OCI-LY1 (cell line): ENCODE measurements around the gene DUSP9.

Experiments used
- H2AFZ ChIP-seq: fragments of 200-600 bp; sonication (generic), shearing (Covaris generic); 2 replicates; pipeline ENCODE4 v1.6.0; 2014; ENCODE audit warnings: antibody characterized with exemption, mild to moderate bottlenecking, low read length
- H3F3A ChIP-seq: fragments of 200-600 bp; sonication (generic), shearing (Covaris generic); 2 replicates; pipeline ENCODE4 v1.6.0; 2014; ENCODE audit warnings: mild to moderate bottlenecking, antibody characterized with exemption, low read length, moderate library complexity; ENCODE audit not compliant: insufficient read depth
- H3K27ac ChIP-seq: fragments of 200-600 bp; sonication (generic); 2 replicates; pipeline ENCODE4 v1.5.1; 2014; ENCODE audit warnings: low read length, mixed run types, mild to moderate bottlenecking, low read depth; ENCODE audit not compliant: poor library complexity, severe bottlenecking
- H3K27me3 ChIP-seq: fragments of 200-600 bp; sonication (generic); 2 replicates; pipeline ENCODE4 v1.6.0; 2014; ENCODE audit warnings: antibody characterized with exemption, mild to moderate bottlenecking, low read length, moderate library complexity; ENCODE audit not compliant: insufficient read depth
- H3K36me3 ChIP-seq: fragments of 200-600 bp; sonication (generic); 2 replicates; pipeline ENCODE4 v1.6.1; 2014; ENCODE audit warnings: mild to moderate bottlenecking, antibody characterized with exemption, low read length, moderate library complexity, mixed read lengths; ENCODE audit not compliant: insufficient read depth
- H3K4me1 ChIP-seq: fragments of 200-600 bp; sonication (generic); 2 replicates; pipeline ENCODE4 v1.5.1; 2014; ENCODE audit warnings: mild to moderate bottlenecking, low read length, moderate library complexity; ENCODE audit not compliant: insufficient read depth, severe bottlenecking
- H3K4me2 ChIP-seq: fragments of 200-600 bp; sonication (generic), shearing (Covaris generic); 2 replicates; pipeline ENCODE4 v1.6.1; 2014; ENCODE audit warnings: low read length
- H3K4me3 ChIP-seq: fragments of 200-600 bp; sonication (generic); 2 replicates; pipeline ENCODE4 v1.5.1; 2014; ENCODE audit warnings: low read length, low read depth, mild to moderate bottlenecking, mixed read lengths; ENCODE audit not compliant: poor library complexity, severe bottlenecking
- H3K79me2 ChIP-seq: fragments of 200-600 bp; shearing (Covaris generic); 2 replicates; pipeline ENCODE4 v1.6.1; 2016; ENCODE audit warnings: mixed run types, low read length, mixed read lengths; ENCODE audit not compliant: insufficient read depth
- H3K9ac ChIP-seq: fragments of 200-600 bp; sonication (generic), shearing (Covaris generic); 2 replicates; pipeline ENCODE4 v1.6.1; 2014; ENCODE audit warnings: mild to moderate bottlenecking, low read length, mixed read lengths
- H3K9me2 ChIP-seq: fragments of 200-600 bp; sonication (generic), shearing (Covaris generic); 2 replicates; pipeline ENCODE4 v1.6.1; 2014; ENCODE audit warnings: low read depth, mild to moderate bottlenecking, low read length, mixed read lengths
- H3K9me3 ChIP-seq: fragments of 200-600 bp; shearing (Covaris generic); 2 replicates; pipeline ENCODE4 v1.6.1; 2014; ENCODE audit warnings: low read length, mixed read lengths
- H4K20me1 ChIP-seq: fragments of 200-600 bp; sonication (generic), shearing (Covaris generic); 2 replicates; pipeline ENCODE4 v1.6.0; 2016; ENCODE audit warnings: mild to moderate bottlenecking, low read length; ENCODE audit not compliant: insufficient read depth
- EZH2 ChIP-seq: fragments of 200-600 bp; sonication (generic), shearing (Covaris generic); IDR thresholded peaks from 2 replicates; pipeline ENCODE4 v1.8.0; 2017; ENCODE audit warnings: borderline replicate concordance, mixed run types, mild to moderate bottlenecking, antibody characterized with exemption, low read length, moderate library complexity, mixed read lengths
- TF ChIP-seq, protein P1 (sequence below): fragments of 200-600 bp; sonication (generic), shearing (Covaris generic); IDR thresholded peaks from 2 replicates; pipeline ENCODE4 v1.5.1; 2017; ENCODE audit warnings: mild to moderate bottlenecking, antibody characterized with exemption, low read length, moderate library complexity, mixed read lengths

DUSP9 gene

GRCh38 chrX:153687121-153688039 is 40.4 kb downstream of the DUSP9 start, which contains the start of gene SLC6A8:
Gene SLC6A8, plus strand, starts transcription at chrX:153687926. Its CDS starts 649 bp downstream, at chrX:153688575.
- no peak within 1 kb of the TSS for H3K9ac ChIP-seq
- no peaks in the 10 kb centered on the region for H3K27me3 ChIP-seq
- no peak for TF ChIP-seq EZH2
- TF ChIP-seq, protein P1, sequence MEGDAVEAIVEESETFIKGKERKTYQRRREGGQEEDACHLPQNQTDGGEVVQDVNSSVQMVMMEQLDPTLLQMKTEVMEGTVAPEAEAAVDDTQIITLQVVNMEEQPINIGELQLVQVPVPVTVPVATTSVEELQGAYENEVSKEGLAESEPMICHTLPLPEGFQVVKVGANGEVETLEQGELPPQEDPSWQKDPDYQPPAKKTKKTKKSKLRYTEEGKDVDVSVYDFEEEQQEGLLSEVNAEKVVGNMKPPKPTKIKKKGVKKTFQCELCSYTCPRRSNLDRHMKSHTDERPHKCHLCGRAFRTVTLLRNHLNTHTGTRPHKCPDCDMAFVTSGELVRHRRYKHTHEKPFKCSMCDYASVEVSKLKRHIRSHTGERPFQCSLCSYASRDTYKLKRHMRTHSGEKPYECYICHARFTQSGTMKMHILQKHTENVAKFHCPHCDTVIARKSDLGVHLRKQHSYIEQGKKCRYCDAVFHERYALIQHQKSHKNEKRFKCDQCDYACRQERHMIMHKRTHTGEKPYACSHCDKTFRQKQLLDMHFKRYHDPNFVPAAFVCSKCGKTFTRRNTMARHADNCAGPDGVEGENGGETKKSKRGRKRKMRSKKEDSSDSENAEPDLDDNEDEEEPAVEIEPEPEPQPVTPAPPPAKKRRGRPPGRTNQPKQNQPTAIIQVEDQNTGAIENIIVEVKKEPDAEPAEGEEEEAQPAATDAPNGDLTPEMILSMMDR, result peak; percentile 38
- H3K9me3 ChIP-seq, result no peaks in the 10 kb centered on the region
- no peaks in the 10 kb centered on the region for H3K4me1 ChIP-seq
- H3K79me2 ChIP-seq, result no peaks in the 10 kb centered on the region
- H4K20me1 ChIP-seq, result no peaks in the 10 kb centered on the region
- no peaks in the 10 kb centered on the region for H3K9me2 ChIP-seq
- H3K4me2 ChIP-seq, result no peak within 1 kb of the TSS; the same call in 1 of the 2 replicates
- peak within 1 kb of the TSS; percentile 38 for H3K4me3 ChIP-seq
- H2AFZ ChIP-seq, result no peak within 1 kb of the TSS
- H3K27ac ChIP-seq, result no peak within 1 kb of the TSS
- no peaks in the 10 kb centered on the region for H3K36me3 ChIP-seq
- H3F3A ChIP-seq, result no peaks in the 10 kb centered on the region

- H3K9ac ChIP-seq, result no peak overlapping the region
Measured at GRCh38 chrX:153688071-153688470, 41.1 kb downstream of the DUSP9 start.

DNA sequence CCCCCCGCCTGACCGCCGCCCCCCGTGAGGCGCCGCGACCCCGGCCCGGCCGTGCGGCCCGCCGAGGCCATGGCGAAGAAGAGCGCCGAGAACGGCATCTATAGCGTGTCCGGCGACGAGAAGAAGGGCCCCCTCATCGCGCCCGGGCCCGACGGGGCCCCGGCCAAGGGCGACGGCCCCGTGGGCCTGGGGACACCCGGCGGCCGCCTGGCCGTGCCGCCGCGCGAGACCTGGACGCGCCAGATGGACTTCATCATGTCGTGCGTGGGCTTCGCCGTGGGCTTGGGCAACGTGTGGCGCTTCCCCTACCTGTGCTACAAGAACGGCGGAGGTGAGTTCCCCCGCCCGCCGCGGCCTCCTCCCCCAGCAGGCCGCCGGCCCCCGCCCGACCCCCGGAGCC is 41.5 kb downstream of the DUSP9 start:
- Histone ChIP-seq H3K9ac (no peak overlapping the region), H3K36me3 (no peaks in the 10 kb centered on the region), H3K4me3 (no peak overlapping the region), H3F3A (no peaks in the 10 kb centered on the region), H4K20me1 (no peaks in the 10 kb centered on the region), H3K79me2 (no peaks in the 10 kb centered on the region), H3K4me2 (no peak overlapping the region; the same call in 1 of the 2 replicates), H3K27me3 (no peaks in the 10 kb centered on the region), H3K9me2 (no peaks in the 10 kb centered on the region), H3K9me3 (no peaks in the 10 kb centered on the region), H3K4me1 (no peaks in the 10 kb centered on the region), H2AFZ (no peak overlapping the region), H3K27ac (no peak overlapping the region)
- no peak for TF ChIP-seq EZH2
- TF ChIP-seq, protein P1, result no peak

More at GRCh38 chrX:153688071-153688470, 41.1 kb downstream of the DUSP9 start:
- Histone ChIP-seq H3K9me2 (no peaks in the 10 kb centered on the region), H3K27ac (no peak overlapping the region), H2AFZ (no peak overlapping the region), H3K4me1 (no peaks in the 10 kb centered on the region), H3K4me2 (no peak overlapping the region), H3K36me3 (no peaks in the 10 kb centered on the region), H3K4me3 (no peak overlapping the region), H3F3A (no peaks in the 10 kb centered on the region), H4K20me1 (no peaks in the 10 kb centered on the region), H3K79me2 (no peaks in the 10 kb centered on the region), H3K9me3 (no peaks in the 10 kb centered on the region), H3K27me3 (no peaks in the 10 kb centered on the region)
- TF ChIP-seq EZH2, result no peak
- TF ChIP-seq, protein P1, result no peak
